ENCODE measurements around the gene CMKLR1.

The CMKLR1 gene

GRCh38 chr12:108318472-108319275, 20.4 kb downstream of the CMKLR1 start:
- Histone ChIP-seq H3K4me3 (no peak overlapping the region), H3K4me2 (no peak overlapping the region), H3K27me3 (peaks cover 81% of the 10 kb centered on the region), H3K9ac (no peak overlapping the region), H3K36me3 (no peaks in the 10 kb centered on the region), H3K27ac (no peak overlapping the region), H3K9me3 (no peaks in the 10 kb centered on the region), H4K20me1 (peaks cover 65% of the 10 kb centered on the region; the same call in 1 of the 2 replicates), H3K4me1 (peaks cover 24% of the 10 kb centered on the region)
- TF ChIP-seq Cebpa-rat (IDR thresholded peaks at IDR 0.05), result no peak

- H3K27me3 ChIP-seq, result peaks cover 70% of the 10 kb centered on the region
- no peaks in the 10 kb centered on the region for H3K9me3 ChIP-seq
- no peak overlapping the region for H3K27ac ChIP-seq
- H3K4me1 ChIP-seq, result peaks cover 35% of the 10 kb centered on the region
- no peak for TF ChIP-seq Cebpa-rat (IDR thresholded peaks at IDR 0.05)
- H3K9ac ChIP-seq, result no peak overlapping the region
- H4K20me1 ChIP-seq, result peaks cover 59% of the 10 kb centered on the region; the same call in 1 of the 2 replicates
- H3K4me3 ChIP-seq, result no peak overlapping the region
- H3K36me3 ChIP-seq, result no peaks in the 10 kb centered on the region
- H3K4me2 ChIP-seq, result no peak overlapping the region
Observed at GRCh38 chr12:108317308-108318234, 21.5 kb downstream of the CMKLR1 start.

- peaks cover 48% of the 10 kb centered on the region; the same call in 1 of the 2 replicates for H4K20me1 ChIP-seq
- H3K27me3 ChIP-seq, result peaks cover 63% of the 10 kb centered on the region
- H3K27ac ChIP-seq, result no peak overlapping the region
- peak overlapping the region; percentile 39 for H3K4me2 ChIP-seq
- no peak overlapping the region for H3K4me3 ChIP-seq
- no peaks in the 10 kb centered on the region for H3K36me3 ChIP-seq
- peaks cover 38% of the 10 kb centered on the region for H3K4me1 ChIP-seq
- TF ChIP-seq Cebpa-rat (IDR thresholded peaks at IDR 0.05), result no peak
- no peaks in the 10 kb centered on the region for H3K9me3 ChIP-seq
- H3K9ac ChIP-seq, result no peak overlapping the region
Observed at GRCh38 chr12:108316176-108317086, 22.7 kb downstream of the CMKLR1 start.

GRCh38 chr12:108315486-108316105, 23.5 kb downstream of the CMKLR1 start:
- Histone ChIP-seq H3K4me1 (peaks cover 38% of the 10 kb centered on the region), H3K27ac (no peak overlapping the region), H3K4me2 (peak overlapping the region; percentile 39; the same call in 1 of the 2 replicates), H3K9me3 (no peaks in the 10 kb centered on the region), H3K36me3 (no peaks in the 10 kb centered on the region), H3K9ac (no peak overlapping the region), H3K27me3 (peaks cover 55% of the 10 kb centered on the region), H4K20me1 (peaks cover 40% of the 10 kb centered on the region; the same call in 1 of the 2 replicates), H3K4me3 (no peak overlapping the region)
- TF ChIP-seq Cebpa-rat (IDR thresholded peaks at IDR 0.05), result no peak

- Histone ChIP-seq H3K9ac (no peak overlapping the region), H3K4me1 (peaks cover 38% of the 10 kb centered on the region), H3K4me3 (peak overlapping the region; percentile 12; the same call in 1 of the 2 replicates), H3K9me3 (no peaks in the 10 kb centered on the region), H3K27me3 (peaks cover 39% of the 10 kb centered on the region), H3K27ac (no peak overlapping the region), H4K20me1 (peaks cover 25% of the 10 kb centered on the region; the same call in 1 of the 2 replicates), H3K4me2 (peak overlapping the region; percentile 86), H3K36me3 (no peaks in the 10 kb centered on the region)
- no peak for TF ChIP-seq Cebpa-rat (IDR thresholded peaks at IDR 0.05)
Observed at GRCh38 chr12:108313606-108314351, 25.3 kb downstream of the CMKLR1 start.

- TF ChIP-seq Cebpa-rat (IDR thresholded peaks at IDR 0.05), result no peak
- H3K9ac ChIP-seq, result no peak overlapping the region
- peaks cover 20% of the 10 kb centered on the region; the same call in 1 of the 2 replicates for H4K20me1 ChIP-seq
Observed at GRCh38 chr12:108313241-108313605, 25.9 kb downstream of the CMKLR1 start.

GRCh38 chr12:108312693-108313189, 26.4 kb downstream of the CMKLR1 start:
- Histone ChIP-seq H3K4me2 (peak overlapping the region; percentile 86), H4K20me1 (peaks cover 20% of the 10 kb centered on the region; the same call in 1 of the 2 replicates), H3K9ac (no peak overlapping the region), H3K4me3 (no peak overlapping the region), H3K9me3 (no peaks in the 10 kb centered on the region), H3K36me3 (no peaks in the 10 kb centered on the region), H3K27ac (no peak overlapping the region), H3K4me1 (peaks cover 38% of the 10 kb centered on the region), H3K27me3 (peaks cover 34% of the 10 kb centered on the region)
- no peak for TF ChIP-seq Cebpa-rat (IDR thresholded peaks at IDR 0.05)

More at GRCh38 chr12:108313241-108313605, 25.9 kb downstream of the CMKLR1 start:
- peaks cover 33% of the 10 kb centered on the region for H3K27me3 ChIP-seq
- peaks cover 38% of the 10 kb centered on the region for H3K4me1 ChIP-seq
- H3K9me3 ChIP-seq, result no peaks in the 10 kb centered on the region
- peak overlapping the region; percentile 86 for H3K4me2 ChIP-seq
- H3K36me3 ChIP-seq, result no peaks in the 10 kb centered on the region
- H3K4me3 ChIP-seq, result no peak overlapping the region; the same call in 1 of the 2 replicates
- no peak overlapping the region for H3K27ac ChIP-seq

- no peaks in the 10 kb centered on the region for H3K36me3 ChIP-seq
- no peak overlapping the region for H3K9ac ChIP-seq
- peak overlapping the region; percentile 86 for H3K4me2 ChIP-seq
- no peaks in the 10 kb centered on the region for H3K9me3 ChIP-seq
- peaks cover 20% of the 10 kb centered on the region; the same call in 1 of the 2 replicates for H4K20me1 ChIP-seq
- H3K27me3 ChIP-seq, result peaks cover 34% of the 10 kb centered on the region
- peaks cover 38% of the 10 kb centered on the region for H3K4me1 ChIP-seq
- no peak overlapping the region for H3K4me3 ChIP-seq
- TF ChIP-seq Cebpa-rat (IDR thresholded peaks at IDR 0.05), result no peak
- H3K27ac ChIP-seq, result no peak overlapping the region
Observed at GRCh38 chr12:108312073-108312659, 26.9 kb downstream of the CMKLR1 start.
